HG03060 (cell line): ENCODE results near the gene HTR7.

Experiments
- ATAC-seq: cut with Tn5 transposase; IDR thresholded peaks from one replicate; pipeline ENCODE4 v1.9.1; 2021; ENCODE audit warnings: low read depth, moderate number of reproducible peaks; ENCODE audit not compliant: unreplicated experiment

Gene HTR7

GRCh38 chr10:90806677-90807076 is 51.2 kb downstream of the HTR7 start:
- no peak for ATAC-seq

GRCh38 chr10:90805206-90805605 is 52.6 kb downstream of the HTR7 start:
- ATAC-seq: no peak

DNA sequence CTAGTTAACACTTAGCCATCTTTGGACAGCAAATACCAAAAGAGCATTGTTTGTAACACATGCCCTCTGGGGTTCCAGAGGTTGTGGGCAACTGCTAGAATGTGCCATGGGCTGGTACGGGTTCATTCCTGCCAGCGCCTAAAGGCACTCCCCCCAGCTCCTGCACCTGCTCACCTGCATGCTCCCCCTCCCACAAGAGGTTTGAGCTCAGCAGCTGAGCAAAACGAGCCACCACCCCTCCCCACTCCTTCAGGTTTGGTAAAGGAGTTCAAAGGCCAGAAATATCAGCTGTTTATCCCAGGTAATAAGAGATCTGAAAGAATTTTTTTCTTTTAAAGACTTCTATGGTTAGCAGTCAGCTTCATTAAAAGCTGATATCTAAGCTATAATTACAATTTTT is 53.5 kb downstream of the HTR7 start:
- no peak for ATAC-seq

- no peak for ATAC-seq
Measured at GRCh38 chr10:90801608-90802007, 56.2 kb downstream of the HTR7 start.

GRCh38 chr10:90800232-90800796 is 57.5 kb downstream of the HTR7 start:
- no peak for ATAC-seq

- ATAC-seq: no peak
Measured at GRCh38 chr10:90799172-90799571, 58.7 kb downstream of the HTR7 start.

DNA sequence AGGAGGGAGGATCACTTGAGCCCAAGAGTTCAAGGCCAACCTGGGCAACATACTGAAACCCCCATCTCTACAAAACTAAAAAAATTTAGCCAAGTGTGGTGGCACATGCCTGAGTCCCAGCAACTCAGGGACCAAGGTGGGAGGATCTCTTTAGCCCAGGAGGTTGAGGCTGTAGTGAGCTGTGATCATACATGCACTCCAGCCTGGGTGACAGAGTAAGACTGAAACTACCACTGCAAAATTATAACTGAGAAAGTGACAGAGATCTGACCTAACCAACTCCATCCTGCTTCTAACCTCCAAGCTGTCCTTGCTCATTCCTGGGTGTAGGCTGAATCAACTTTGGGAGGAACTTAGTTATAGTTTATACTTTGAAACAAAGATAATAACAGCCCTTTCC is 59.4 kb downstream of the HTR7 start:
- ATAC-seq: no peak

GRCh38 chr10:90790422-90790821 is 67.4 kb downstream of the HTR7 start:
- ATAC-seq: no peak

DNA sequence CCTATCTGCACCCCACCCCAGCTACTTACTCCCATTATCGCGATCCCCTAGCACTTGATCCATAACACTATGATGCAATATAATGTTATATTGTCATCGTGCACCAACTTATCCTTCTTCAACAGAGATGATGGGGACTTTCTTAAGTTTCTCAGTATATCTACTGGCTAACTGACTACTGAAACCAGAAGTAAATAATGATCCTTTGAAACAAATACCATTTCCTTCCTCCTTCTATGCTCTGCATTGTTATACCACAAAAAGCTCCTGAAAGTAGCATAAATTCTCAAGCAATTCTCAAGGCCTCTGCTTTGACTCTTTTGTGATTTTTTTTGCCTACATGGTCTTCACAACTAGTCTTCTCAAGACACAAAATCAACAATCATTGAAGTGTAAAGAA is 68.9 kb downstream of the HTR7 start:
- ATAC-seq: peak; percentile 70

- no peak for ATAC-seq
Measured at GRCh38 chr10:90788199-90788491, 69.7 kb downstream of the HTR7 start.

DNA sequence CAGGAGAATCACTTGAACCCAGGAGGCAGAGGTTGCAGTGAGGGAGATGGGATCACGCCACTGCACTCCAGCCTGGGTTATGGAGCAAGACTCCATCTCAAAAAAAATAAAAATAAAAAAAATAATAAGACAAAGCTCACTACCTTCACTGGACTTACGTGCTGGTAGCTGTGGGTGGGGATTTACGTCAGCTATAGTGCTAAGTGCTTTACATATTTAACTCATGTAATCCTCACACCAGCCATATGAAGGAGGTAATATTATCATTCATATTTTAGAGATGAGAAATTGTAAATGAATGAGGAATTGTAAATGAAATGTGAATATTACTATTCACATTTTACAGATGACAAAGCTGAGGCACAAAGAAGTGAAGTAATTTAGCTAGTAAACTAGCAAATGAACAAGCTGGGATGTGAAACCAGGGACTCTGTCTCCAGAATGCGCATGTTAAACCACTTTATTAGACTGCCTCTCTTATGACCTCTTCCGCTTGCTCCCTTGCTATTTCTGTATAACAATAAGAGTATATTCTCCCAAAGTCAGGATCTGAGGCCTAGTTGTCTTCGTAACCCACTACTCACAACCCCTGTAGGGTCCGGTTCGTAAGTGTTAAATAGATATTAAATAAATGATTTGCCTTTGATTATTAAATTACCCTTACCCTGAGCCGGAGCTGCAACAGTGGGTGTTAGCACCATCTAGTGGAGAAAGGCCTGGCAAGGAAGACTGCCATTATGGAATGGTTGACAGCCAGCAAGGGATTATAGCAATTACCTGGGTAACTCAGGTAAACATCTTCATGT is 70.2 kb downstream of the HTR7 start:
- ATAC-seq: no peak

DNA sequence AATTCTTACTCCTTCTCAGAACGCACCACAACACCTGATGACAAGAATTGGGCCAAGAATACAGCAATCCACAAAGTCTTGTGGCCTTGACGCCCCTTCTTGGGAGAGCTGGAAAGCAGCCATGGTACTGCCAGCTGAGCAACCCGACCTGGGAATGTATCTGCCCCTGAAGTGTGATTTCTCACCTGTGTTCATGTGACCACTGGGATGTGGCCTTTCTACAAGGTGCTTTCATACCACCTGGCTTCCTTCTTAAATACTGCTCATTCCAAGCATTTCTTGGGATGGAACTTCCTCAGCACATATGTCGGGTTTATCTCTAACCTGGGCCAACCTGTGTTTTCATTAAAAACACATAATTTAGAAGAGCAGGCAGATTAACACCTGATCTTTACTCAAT is 72.1 kb downstream of the HTR7 start:
- ATAC-seq: no peak

GRCh38 chr10:90784771-90785170 is 73.1 kb downstream of the HTR7 start:
- ATAC-seq: no peak

DNA sequence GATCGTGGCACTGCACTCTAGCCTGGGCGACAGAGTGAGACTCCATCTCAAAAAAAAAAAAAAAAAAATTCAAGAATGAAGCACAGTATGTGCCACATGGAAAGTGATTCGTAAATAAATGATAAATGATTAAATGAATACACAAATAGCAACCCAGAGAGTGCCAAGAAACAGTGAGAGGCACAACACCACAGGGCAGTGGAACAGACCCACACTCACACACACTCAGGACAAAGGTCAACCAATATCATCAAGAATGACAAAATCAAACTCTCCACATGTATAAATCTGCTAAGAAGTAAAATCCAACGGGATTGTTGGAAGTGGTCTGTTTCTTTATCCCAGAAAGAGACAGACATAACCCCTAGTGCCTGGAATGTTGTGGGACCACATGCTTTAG is 77.4 kb downstream of the HTR7 start:
- no peak for ATAC-seq

GRCh38 chr10:90779548-90779947 is 78.3 kb downstream of the HTR7 start:
- ATAC-seq: no peak

GRCh38 chr10:90777621-90778020 is 80.2 kb downstream of the HTR7 start:
- no peak for ATAC-seq

- peak; percentile 36 for ATAC-seq
Measured at GRCh38 chr10:90775351-90776028, 82.3 kb downstream of the HTR7 start.

DNA sequence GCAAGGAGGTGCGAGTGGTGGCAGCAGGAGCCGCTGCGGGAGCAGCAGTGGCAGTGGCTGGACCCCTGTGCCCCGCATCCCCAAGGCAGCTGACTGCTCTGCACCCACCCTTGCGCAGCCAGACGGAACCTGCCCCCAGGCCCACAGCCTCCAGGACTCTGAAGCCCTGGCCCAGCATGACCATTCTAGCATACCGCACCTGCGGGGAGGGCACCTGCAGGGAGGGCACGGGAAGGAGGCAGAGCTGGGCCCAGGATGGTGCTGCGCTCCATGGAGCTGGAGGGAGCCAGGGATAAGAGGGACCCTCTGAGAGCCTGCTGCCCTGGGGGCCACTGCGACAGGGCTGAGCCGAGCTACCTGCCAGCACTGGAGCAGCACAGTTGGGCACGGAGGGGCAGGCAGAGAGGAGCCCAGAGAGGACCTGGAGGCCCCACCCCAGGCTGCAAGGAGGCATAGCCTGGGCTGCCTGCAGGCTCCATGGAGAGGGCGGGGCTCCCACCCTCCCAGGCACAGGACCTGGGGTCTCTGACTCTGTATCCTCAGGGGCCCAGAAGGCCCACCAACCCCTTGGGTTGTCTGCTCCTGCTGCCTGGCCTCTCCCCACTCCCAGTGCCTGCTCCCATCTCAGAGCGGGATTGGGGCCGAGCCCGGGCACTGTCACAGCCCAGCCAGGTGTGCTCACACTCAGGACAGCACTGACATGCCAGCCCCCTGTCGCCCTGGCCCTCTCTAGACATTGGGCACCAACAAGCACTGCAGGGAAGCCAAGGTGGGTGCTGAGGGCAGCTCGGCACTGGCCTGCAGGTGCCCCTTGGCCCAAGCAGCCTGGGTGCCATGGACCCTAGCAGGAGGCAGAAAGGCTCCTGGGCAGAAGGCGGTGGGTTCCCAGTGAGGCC is 87.6 kb downstream of the HTR7 start:
- ATAC-seq: no peak

- ATAC-seq: peak; percentile 64
Measured at GRCh38 chr10:90751107-90751997, 106.5 kb downstream of the HTR7 start.

GRCh38 chr10:90746829-90747228 is 111.0 kb downstream of the HTR7 start:
- no peak for ATAC-seq
